Liver (tissue), 9 donors: Measurements from ENCODE around the gene PPP2R5B. TPM values are rescaled to one million over a fixed set of nuclear protein-coding genes. Genes with fewer than 3 reads are reported as not detected.

Source experiments
- DNase-seq: peaks from one replicate; pipeline ENCODE4 v3.0.0-alpha.2; 2017; ENCODE audit warnings: low spot score
- H3K27ac ChIP-seq, 2 donors: one replicate each; pipeline ENCODE4 v1.7.0; 2013; ENCODE audit warnings: inconsistent platforms in 2 of 2, low read length in 2 of 2, control low read depth in 1 of 2, low read depth in 1 of 2, mild to moderate bottlenecking in 1 of 2
- H3K27me3 ChIP-seq, 4 donors: one replicate each; pipeline versions ENCODE4 v1.6.1 to v1.7.0; 2013; ENCODE audit warnings: low read length in 3 of 4, inconsistent platforms in 1 of 4, mild to moderate bottlenecking in 1 of 4, moderate library complexity in 1 of 4; ENCODE audit not compliant: control insufficient read depth in 4 of 4, insufficient read depth in 4 of 4
- H3K36me3 ChIP-seq, 4 donors: one replicate each; pipeline versions ENCODE4 v1.6.1 to v1.7.0; 2013; ENCODE audit warnings: low read length in 3 of 4, mild to moderate bottlenecking in 3 of 4, low read depth in 1 of 4, moderate library complexity in 1 of 4; ENCODE audit not compliant: control insufficient read depth in 4 of 4, insufficient read depth in 3 of 4
- H3K4me1 ChIP-seq, 4 donors: one replicate each; pipeline versions ENCODE4 v1.6.1 to v1.7.0; 2013; ENCODE audit warnings: low read length in 3 of 4, mild to moderate bottlenecking in 3 of 4, moderate library complexity in 1 of 4; ENCODE audit not compliant: control insufficient read depth in 4 of 4, insufficient read depth in 4 of 4
- H3K4me3 ChIP-seq, 3 donors: one replicate each; pipeline versions ENCODE4 v1.6.1 to v1.7.0; 2013; ENCODE audit warnings: low read length in 3 of 3, control low read depth in 1 of 3, low read depth in 1 of 3, mild to moderate bottlenecking in 1 of 3
- H3K9ac ChIP-seq, 2 donors: one replicate each; pipeline ENCODE4 v1.7.0; 2013; ENCODE audit warnings: low read length in 2 of 2, mild to moderate bottlenecking in 2 of 2, moderate library complexity in 2 of 2, control low read depth in 1 of 2, low read depth in 1 of 2
- H3K9me3 ChIP-seq, 4 donors: one replicate each; pipeline versions ENCODE4 v1.6.1 to v1.7.0; 2013; ENCODE audit warnings: low read length in 3 of 4; ENCODE audit not compliant: control insufficient read depth in 4 of 4
- ATF3 ChIP-seq: IDR thresholded peaks from 2 replicates; pipeline ENCODE4 v1.6.1; 2016; ENCODE audit warnings: antibody characterized with exemption
- EGR1 ChIP-seq, 2 donors: IDR thresholded peaks; 2 replicates each; pipeline ENCODE4 v1.6.1; 2016 to 2018; ENCODE audit warnings: antibody characterized with exemption in 2 of 2, low read depth in 2 of 2
- FOXA2 ChIP-seq: IDR thresholded peaks from 2 replicates; pipeline ENCODE4 v1.6.1; 2016; ENCODE audit warnings: antibody characterized with exemption
- GABPA ChIP-seq, 2 donors: IDR thresholded peaks in 1 of 2; conservative IDR thresholded peaks in 1 of 2; 2 replicates each; pipeline ENCODE4 v1.6.1; 2016; ENCODE audit warnings: antibody characterized with exemption in 2 of 2, mild to moderate bottlenecking in 1 of 2, moderate library complexity in 1 of 2
- HNF4A ChIP-seq, 2 donors: conservative IDR thresholded peaks; 2 replicates each; pipeline ENCODE4 v1.6.1; 2016; ENCODE audit warnings: antibody characterized with exemption in 2 of 2, mild to moderate bottlenecking in 2 of 2
- HNF4G ChIP-seq: IDR thresholded peaks from 2 replicates; pipeline ENCODE4 v1.6.1; 2016; ENCODE audit warnings: antibody characterized with exemption
- JUND ChIP-seq, 2 donors: IDR thresholded peaks; 2 replicates each; pipeline ENCODE4 v1.6.1; 2016; ENCODE audit warnings: antibody characterized with exemption in 2 of 2
- NR2F2 ChIP-seq: IDR thresholded peaks from 2 replicates; pipeline ENCODE4 v1.6.1; 2016; ENCODE audit warnings: antibody characterized with exemption
- RAD21 ChIP-seq, 2 donors: IDR thresholded peaks; 2 replicates each; pipeline ENCODE4 v1.6.1; 2016; ENCODE audit warnings: antibody characterized with exemption in 2 of 2, mild to moderate bottlenecking in 2 of 2
- REST ChIP-seq: IDR thresholded peaks from 2 replicates; pipeline ENCODE4 v1.6.1; 2016; ENCODE audit warnings: antibody characterized with exemption, mild to moderate bottlenecking
- RXRA ChIP-seq, 2 donors: IDR thresholded peaks; 2 replicates each; pipeline ENCODE4 v1.6.1; 2017 to 2018; ENCODE audit warnings: antibody characterized with exemption in 2 of 2, mild to moderate bottlenecking in 1 of 2
- SP1 ChIP-seq: IDR thresholded peaks from 2 replicates; pipeline ENCODE4 v1.6.1; 2018; ENCODE audit warnings: antibody characterized with exemption, mild to moderate bottlenecking
- TAF1 ChIP-seq: conservative IDR thresholded peaks from 2 replicates; pipeline ENCODE4 v1.6.1; 2016; ENCODE audit warnings: antibody characterized with exemption, mild to moderate bottlenecking
- YY1 ChIP-seq: IDR thresholded peaks from 2 replicates; pipeline ENCODE4 v1.6.1; 2016; ENCODE audit warnings: antibody characterized with exemption, mild to moderate bottlenecking
- ZBTB33 ChIP-seq: IDR thresholded peaks from 2 replicates; pipeline ENCODE4 v1.6.1; 2016; ENCODE audit warnings: antibody characterized with exemption
- WGBS: extraction: QIAGEN DNeasy Blood & Tissue Kit; methylation state at CpG from one replicate; pipeline ENCODE4 v1.1.7; 2013; 5-methylcytosine and 5-hydroxymethylcytosine counted together
- polyA plus RNA-seq, 2 donors: library from polyadenylated mRNA; stranded (reverse) in 1 of 2; unstranded in 1 of 2; fragments of 200-250 nt in 1 of 2; fragments of >200 nt in 1 of 2; fragmentation: Nextera tagmentation in 1 of 2; extraction: Ambion mirVana in 1 of 2; gene quantifications; one replicate each; pipeline versions ENCODE4 v1.2.1 to v1.2.3, GENCODE V29; 2013 to 2015
- total RNA-seq, 2 donors: library from RNA; depleted of rRNA; stranded (reverse); fragments of >200 nt; gene quantifications; one replicate each; pipeline ENCODE4 v1.2.3, GENCODE V29; 2014
- TF ChIP-seq, protein P1 (sequence below): fragments of 150-350 bp; IDR thresholded peaks from 2 replicates; pipeline ENCODE4 v1.5.1; 2017; ENCODE audit warnings: improper control_type of control experiment, low read depth, low read length; ENCODE audit not compliant: missing input control
- TF ChIP-seq, protein P2 (sequence below): IDR thresholded peaks from 2 replicates; pipeline ENCODE4 v1.6.1; 2016; ENCODE audit warnings: antibody characterized with exemption
- donor health status: healthy.
- donor health status: healthy.
- donor health status: healthy.
- donor health status: healthy.
- donor health status: healthy.

The PPP2R5B gene
- total and polyA plus RNA-seq, 4 donors: 2.9 to 6.6 (median 5.1) TPM

DNA sequence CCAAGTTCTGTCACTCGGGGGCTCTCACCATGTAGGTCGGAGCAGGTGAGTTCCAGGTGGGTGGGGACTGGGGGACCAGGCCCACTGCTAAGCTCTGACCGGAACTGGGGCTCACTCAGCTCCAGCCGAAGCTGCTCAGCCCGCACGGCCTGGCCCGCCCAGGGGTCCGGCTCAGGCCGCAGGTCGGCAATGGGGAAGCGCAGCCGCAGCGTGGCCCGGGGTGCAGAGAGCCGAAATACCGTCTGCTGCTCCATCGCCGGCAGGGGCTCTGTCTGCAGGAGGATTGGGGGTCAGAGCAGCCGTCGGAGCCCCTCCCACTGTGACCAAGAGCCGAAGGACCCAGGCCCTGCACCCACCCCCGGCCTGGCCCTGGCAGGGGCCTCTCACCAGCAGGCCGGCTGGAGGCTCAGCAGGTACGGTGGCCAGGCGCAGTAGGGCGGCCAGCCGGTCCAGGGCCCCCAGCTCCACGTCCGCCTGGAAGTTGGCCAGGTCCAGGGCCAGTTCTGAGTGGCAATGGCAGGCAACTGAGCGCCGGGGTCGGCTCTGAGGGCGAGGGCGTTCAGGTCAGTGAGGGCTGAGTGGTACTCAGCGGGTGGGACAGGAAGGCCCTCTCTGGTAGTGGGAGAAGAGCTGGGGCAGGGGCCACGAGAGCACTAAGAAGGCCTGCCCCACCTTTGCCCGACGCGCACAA lies 14.7 kb upstream of the PPP2R5B start:
- H3K9ac ChIP-seq: no peak overlapping the region
- no peak overlapping the region for H3K4me3 ChIP-seq
- 92% methylated on average over 39 of the region's 39 CpGs for WGBS
- peaks cover 48 to 88% (median 66%) of the 10 kb centered on the region in 4 donors for H3K36me3 ChIP-seq
- no peak overlapping the region for H3K27ac ChIP-seq
- DNase-seq: no peak
- H3K9me3 ChIP-seq: no peaks in the 10 kb centered on the region
- peaks cover 0 to under 1% (median 0%) of the 10 kb centered on the region in 4 donors for H3K4me1 ChIP-seq
- no peaks in the 10 kb centered on the region for H3K27me3 ChIP-seq
- TF ChIP-seq NR2F2: no peak
- TF ChIP-seq, protein P1, sequence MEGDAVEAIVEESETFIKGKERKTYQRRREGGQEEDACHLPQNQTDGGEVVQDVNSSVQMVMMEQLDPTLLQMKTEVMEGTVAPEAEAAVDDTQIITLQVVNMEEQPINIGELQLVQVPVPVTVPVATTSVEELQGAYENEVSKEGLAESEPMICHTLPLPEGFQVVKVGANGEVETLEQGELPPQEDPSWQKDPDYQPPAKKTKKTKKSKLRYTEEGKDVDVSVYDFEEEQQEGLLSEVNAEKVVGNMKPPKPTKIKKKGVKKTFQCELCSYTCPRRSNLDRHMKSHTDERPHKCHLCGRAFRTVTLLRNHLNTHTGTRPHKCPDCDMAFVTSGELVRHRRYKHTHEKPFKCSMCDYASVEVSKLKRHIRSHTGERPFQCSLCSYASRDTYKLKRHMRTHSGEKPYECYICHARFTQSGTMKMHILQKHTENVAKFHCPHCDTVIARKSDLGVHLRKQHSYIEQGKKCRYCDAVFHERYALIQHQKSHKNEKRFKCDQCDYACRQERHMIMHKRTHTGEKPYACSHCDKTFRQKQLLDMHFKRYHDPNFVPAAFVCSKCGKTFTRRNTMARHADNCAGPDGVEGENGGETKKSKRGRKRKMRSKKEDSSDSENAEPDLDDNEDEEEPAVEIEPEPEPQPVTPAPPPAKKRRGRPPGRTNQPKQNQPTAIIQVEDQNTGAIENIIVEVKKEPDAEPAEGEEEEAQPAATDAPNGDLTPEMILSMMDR: no peak

- DNase-seq: no peak
- Histone ChIP-seq H3K9ac (no peak overlapping the region), H3K27ac (no peak overlapping the region), H3K4me3 (no peak overlapping the region), H3K4me1 (peaks cover 2 to 8% (median 4%) of the 10 kb centered on the region in 4 donors), H3K36me3 (peaks cover 43 to 82% (median 60%) of the 10 kb centered on the region in 4 donors), H3K27me3 (no peaks in the 10 kb centered on the region), H3K9me3 (no peaks in the 10 kb centered on the region)
- WGBS: 97% methylated on average over 27 of the region's 27 CpGs
- TF ChIP-seq RXRA (IDR thresholded peaks at IDR 0.05) (no peak), GABPA (IDR thresholded peaks at IDR 0.05 in 1 of 2, conservative IDR thresholded peaks at IDR 0.05 in 1 of 2) (no peak)
These were observed 13.9 kb upstream of the PPP2R5B start for GRCh38 chr11:64910451-64911093.

GRCh38 chr11:64911142-64911541 lies 13.3 kb upstream of the PPP2R5B start:
- TF ChIP-seq RXRA (IDR thresholded peaks at IDR 0.05): no peak
- no peak for TF ChIP-seq ZBTB33
- TF ChIP-seq FOXA2: no peak
- no peak for TF ChIP-seq HNF4A (conservative IDR thresholded peaks at IDR 0.05)
- no peak for TF ChIP-seq EGR1 (IDR thresholded peaks at IDR 0.05; ENCODE audit: low read depth in 2 of 2)
- TF ChIP-seq NR2F2: no peak
- no peak for TF ChIP-seq YY1
- no peak for TF ChIP-seq RAD21 (IDR thresholded peaks at IDR 0.05)
- TF ChIP-seq ATF3: no peak
- no peak for TF ChIP-seq HNF4G
- no peak for TF ChIP-seq JUND (IDR thresholded peaks at IDR 0.05)
- no peak for TF ChIP-seq TAF1
- TF ChIP-seq GABPA (IDR thresholded peaks at IDR 0.05 in 1 of 2, conservative IDR thresholded peaks at IDR 0.05 in 1 of 2): no peak
- no peak for TF ChIP-seq SP1
- no peak for TF ChIP-seq REST
- TF ChIP-seq, protein P2, sequence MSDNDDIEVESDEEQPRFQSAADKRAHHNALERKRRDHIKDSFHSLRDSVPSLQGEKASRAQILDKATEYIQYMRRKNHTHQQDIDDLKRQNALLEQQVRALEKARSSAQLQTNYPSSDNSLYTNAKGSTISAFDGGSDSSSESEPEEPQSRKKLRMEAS: no peak
- H3K27me3 ChIP-seq: no peaks in the 10 kb centered on the region
- 89% methylated on average over 7 of the region's 7 CpGs for WGBS

More at GRCh38 chr11:64911142-64911541, 13.3 kb upstream of the PPP2R5B start:
- Histone ChIP-seq H3K4me1 (peaks cover 8 to 13% (median 10%) of the 10 kb centered on the region in 4 donors), H3K9me3 (no peaks in the 10 kb centered on the region), H3K4me3 (no peak overlapping the region), H3K27ac (no peak overlapping the region), H3K36me3 (peaks cover 38 to 76% (median 58%) of the 10 kb centered on the region in 4 donors), H3K9ac (no peak overlapping the region)
- DNase-seq: no peak
